Astrocyte of the cerebellum (primary cell): ENCODE measurements around the gene BOC.

Experiments
- DNase-seq: peaks from one replicate; pipeline ENCODE4 v3.0.0-alpha.2; 2011; ENCODE audit warnings: low read depth
- H3K4me3 ChIP-seq: 2 replicates; pipeline ENCODE4 v1.5.1; 2011; ENCODE audit warnings: mild to moderate bottlenecking, low read depth, low read length, moderate library complexity
- CTCF ChIP-seq: IDR thresholded peaks from 2 replicates; pipeline ENCODE4 v1.5.1; 2012; ENCODE audit warnings: low read length, low read depth, moderate library complexity, mild to moderate bottlenecking; ENCODE audit errors: missing control alignments
- in situ Hi-C: cut with HindIII; loops from 2 replicates; pipeline ENCODE4 v1.10.0; 2017; ENCODE audit warnings: low sequenced_read_pairs

Gene BOC

GRCh38 chr3:113292933-113293332 is 81.6 kb downstream of the BOC start:
- DNase-seq: no peak
- no peak overlapping the region for H3K4me3 ChIP-seq
- TF ChIP-seq CTCF: no peak
- in situ Hi-C loops: no loop called here

GRCh38 chr3:113293348-113293747 is 82.0 kb downstream of the BOC start:
- H3K4me3 ChIP-seq: no peak overlapping the region
- in situ Hi-C loops: no loop called here
- DNase-seq: no peak
- no peak for TF ChIP-seq CTCF

- H3K4me3 ChIP-seq: no peak overlapping the region
- no peak for DNase-seq
- no peak for TF ChIP-seq CTCF
- in situ Hi-C loops: no loop called here
These were observed 84.1 kb downstream of the BOC start for GRCh38 chr3:113295463-113295862.

GRCh38 chr3:113297287-113297686 is 85.9 kb downstream of the BOC start:
- no peak for TF ChIP-seq CTCF
- in situ Hi-C loops: no loop called here
- no peak for DNase-seq
- no peak overlapping the region for H3K4me3 ChIP-seq

GRCh38 chr3:113297841-113298240 is 86.5 kb downstream of the BOC start:
- no peak for DNase-seq
- TF ChIP-seq CTCF: no peak
- in situ Hi-C loops: no loop called here
- H3K4me3 ChIP-seq: no peak overlapping the region

GRCh38 chr3:113300596-113300995 is 89.2 kb downstream of the BOC start:
- in situ Hi-C loops: no loop called here
- no peak overlapping the region for H3K4me3 ChIP-seq
- no peak for DNase-seq
- no peak for TF ChIP-seq CTCF

- no peak for TF ChIP-seq CTCF
- no peak for DNase-seq
- H3K4me3 ChIP-seq: no peak overlapping the region
- in situ Hi-C loops: no loop called here
These were observed 92.7 kb downstream of the BOC start for GRCh38 chr3:113304102-113304501.
